Prostate gland (tissue), 2 donors: ENCODE data around the gene PC. TPM values are rescaled to one million over a fixed set of nuclear protein-coding genes. Genes with fewer than 3 reads are reported as not detected.

Experiments
- DNase-seq: peaks from one replicate; pipeline ENCODE4 v3.0.0-alpha.2; 2019; ENCODE audit warnings: low spot score
- H3K27ac ChIP-seq, 2 donors: fragments of 200-600 bp; sonication (generic); 2 replicates each; pipeline ENCODE4 v1.5.1; 2017 to 2019
- H3K27me3 ChIP-seq: fragments of 200-600 bp; sonication (generic); replicated peaks from 2 replicates; pipeline ENCODE4 v1.5.1; 2019; ENCODE audit not compliant: insufficient read depth
- H3K36me3 ChIP-seq, 2 donors: fragments of 200-600 bp; sonication (generic); 1 replicate in 1 of 2; 2 replicates in 1 of 2; pipeline versions ENCODE4 v1.5.1 to v1.8.1; 2017 to 2019
- H3K4me1 ChIP-seq: fragments of 200-600 bp; sonication (generic); replicated peaks from 2 replicates; pipeline ENCODE4 v1.5.1; 2019
- H3K4me3 ChIP-seq, 2 donors: fragments of 200-600 bp; sonication (generic); 2 replicates each; pipeline ENCODE4 v1.5.1; 2017 to 2019
- H3K9me3 ChIP-seq: fragments of 200-600 bp; sonication (generic); 2 replicates; pipeline ENCODE4 v1.5.1; 2017
- POLR2A ChIP-seq: fragments of 450-650 bp; IDR thresholded peaks from one replicate; pipeline ENCODE4 v1.6.1; 2016; ENCODE audit warnings: antibody characterized with exemption, mild to moderate bottlenecking
- POLR2AphosphoS5 ChIP-seq: sonication (generic); formaldehyde crosslinking; IDR thresholded peaks from one replicate; pipeline ENCODE4 v1.6.1; 2017; ENCODE audit warnings: antibody characterized with exemption
- WGBS: methylation state at CpG from one replicate; pipeline ENCODE4 v1.1.5; 2018; 5-methylcytosine and 5-hydroxymethylcytosine counted together
- intact Hi-C: fragments of 100-400 bp; cut with DNase I; formaldehyde crosslinking; loops from one replicate; pipeline ENCODE4 v1.14.2; 2022
- total RNA-seq, 2 donors: library from RNA; depleted of rRNA; stranded (reverse); fragments of >200 nt; gene quantifications; one replicate each; pipeline ENCODE4 v1.1.0, GENCODE V29; 2016
- TF ChIP-seq, protein P1 (sequence below), 4 experiments: fragments of 200-600 bp in 2 of 4; fragments of 450-650 bp in 2 of 4; sonication (generic) in 2 of 4; IDR thresholded peaks; 1 replicate in 3 of 4; 2 replicates in 1 of 4; pipeline ENCODE4 v1.5.1; 2016 to 2019; ENCODE audit warnings: antibody characterized with exemption in 4 of 4, mild to moderate bottlenecking in 2 of 4, moderate library complexity in 2 of 4

The PC gene
- total RNA-seq, 2 donors from 2014 or later: 42.8 to 43.4 TPM

DNA sequence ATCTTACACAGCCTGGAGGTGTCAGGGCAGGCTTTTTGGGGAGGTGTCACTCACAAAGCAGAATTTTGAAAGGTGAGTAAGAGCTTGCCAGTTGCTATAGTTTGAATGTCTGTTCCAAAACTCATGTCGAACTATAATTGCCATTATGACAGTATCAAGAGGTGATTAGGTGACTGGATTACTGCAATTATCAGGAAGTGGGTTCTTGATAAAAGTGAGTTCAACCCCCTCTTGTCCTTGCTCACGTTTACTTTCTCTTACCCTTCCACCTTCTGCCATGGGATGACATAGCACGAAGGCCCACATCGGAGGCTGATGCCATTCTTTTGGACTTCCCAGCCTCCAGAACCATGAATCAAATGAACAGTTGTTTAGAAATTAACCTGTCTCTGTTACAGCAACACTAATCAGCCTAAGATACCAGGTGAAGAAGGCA is 12.2 kb upstream of the PC start:
- no peaks in the 10 kb centered on the region for H3K27me3 ChIP-seq
- no peak overlapping the region for H3K27ac ChIP-seq
- H3K9me3 ChIP-seq: no peaks in the 10 kb centered on the region
- no peak overlapping the region for H3K4me3 ChIP-seq
- no peak for DNase-seq
- WGBS: 90% methylated on average over 4 of the region's 4 CpGs
- no peaks in the 10 kb centered on the region for H3K36me3 ChIP-seq
- H3K4me1 ChIP-seq: no peaks in the 10 kb centered on the region
- intact Hi-C loops: no loop called here
- no peak for TF ChIP-seq POLR2A
- no peak for TF ChIP-seq POLR2AphosphoS5
- TF ChIP-seq, protein P1, sequence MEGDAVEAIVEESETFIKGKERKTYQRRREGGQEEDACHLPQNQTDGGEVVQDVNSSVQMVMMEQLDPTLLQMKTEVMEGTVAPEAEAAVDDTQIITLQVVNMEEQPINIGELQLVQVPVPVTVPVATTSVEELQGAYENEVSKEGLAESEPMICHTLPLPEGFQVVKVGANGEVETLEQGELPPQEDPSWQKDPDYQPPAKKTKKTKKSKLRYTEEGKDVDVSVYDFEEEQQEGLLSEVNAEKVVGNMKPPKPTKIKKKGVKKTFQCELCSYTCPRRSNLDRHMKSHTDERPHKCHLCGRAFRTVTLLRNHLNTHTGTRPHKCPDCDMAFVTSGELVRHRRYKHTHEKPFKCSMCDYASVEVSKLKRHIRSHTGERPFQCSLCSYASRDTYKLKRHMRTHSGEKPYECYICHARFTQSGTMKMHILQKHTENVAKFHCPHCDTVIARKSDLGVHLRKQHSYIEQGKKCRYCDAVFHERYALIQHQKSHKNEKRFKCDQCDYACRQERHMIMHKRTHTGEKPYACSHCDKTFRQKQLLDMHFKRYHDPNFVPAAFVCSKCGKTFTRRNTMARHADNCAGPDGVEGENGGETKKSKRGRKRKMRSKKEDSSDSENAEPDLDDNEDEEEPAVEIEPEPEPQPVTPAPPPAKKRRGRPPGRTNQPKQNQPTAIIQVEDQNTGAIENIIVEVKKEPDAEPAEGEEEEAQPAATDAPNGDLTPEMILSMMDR (IDR thresholded peaks at IDR 0.05): no peak

DNA sequence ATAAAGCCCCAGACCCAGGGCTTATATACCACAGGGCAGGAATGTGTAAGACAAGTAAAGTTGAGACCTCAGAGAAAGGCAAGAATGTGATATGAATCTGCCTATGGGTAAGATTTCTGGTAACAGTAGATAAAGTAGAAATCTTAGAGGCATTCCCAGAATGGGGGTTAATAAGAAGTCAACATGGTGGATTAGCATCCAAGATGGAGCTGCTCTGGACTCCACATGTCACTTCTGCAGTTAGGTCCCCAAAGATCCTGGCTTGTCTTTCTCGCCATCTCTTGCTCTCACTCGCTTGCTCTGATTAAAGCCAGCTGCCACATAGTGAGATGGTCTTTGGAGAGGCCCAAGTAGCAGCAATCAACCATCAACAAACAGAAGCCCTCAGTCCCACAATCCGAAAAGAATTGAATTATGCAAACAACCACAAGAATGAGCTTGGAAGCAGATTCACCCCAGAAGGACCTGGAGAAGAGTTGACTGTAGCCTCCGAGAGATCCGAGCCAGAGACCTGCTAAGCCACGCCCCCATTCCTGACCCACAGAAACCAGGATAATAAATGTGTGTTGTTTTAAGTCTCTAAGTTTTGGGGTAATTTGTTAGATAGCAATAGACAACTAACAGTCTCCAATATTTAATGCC is 11.5 kb upstream of the PC start:
- Histone ChIP-seq H3K27me3 (no peaks in the 10 kb centered on the region), H3K9me3 (no peaks in the 10 kb centered on the region), H3K27ac (no peak overlapping the region), H3K36me3 (no peaks in the 10 kb centered on the region), H3K4me1 (no peaks in the 10 kb centered on the region), H3K4me3 (no peak overlapping the region)
- WGBS: 79% methylated on average over 6 of the region's 6 CpGs
- intact Hi-C loops: no loop called here
- no peak for DNase-seq
- no peak for TF ChIP-seq POLR2A
- TF ChIP-seq, protein P1 (IDR thresholded peaks at IDR 0.05): no peak
- no peak for TF ChIP-seq POLR2AphosphoS5

DNA sequence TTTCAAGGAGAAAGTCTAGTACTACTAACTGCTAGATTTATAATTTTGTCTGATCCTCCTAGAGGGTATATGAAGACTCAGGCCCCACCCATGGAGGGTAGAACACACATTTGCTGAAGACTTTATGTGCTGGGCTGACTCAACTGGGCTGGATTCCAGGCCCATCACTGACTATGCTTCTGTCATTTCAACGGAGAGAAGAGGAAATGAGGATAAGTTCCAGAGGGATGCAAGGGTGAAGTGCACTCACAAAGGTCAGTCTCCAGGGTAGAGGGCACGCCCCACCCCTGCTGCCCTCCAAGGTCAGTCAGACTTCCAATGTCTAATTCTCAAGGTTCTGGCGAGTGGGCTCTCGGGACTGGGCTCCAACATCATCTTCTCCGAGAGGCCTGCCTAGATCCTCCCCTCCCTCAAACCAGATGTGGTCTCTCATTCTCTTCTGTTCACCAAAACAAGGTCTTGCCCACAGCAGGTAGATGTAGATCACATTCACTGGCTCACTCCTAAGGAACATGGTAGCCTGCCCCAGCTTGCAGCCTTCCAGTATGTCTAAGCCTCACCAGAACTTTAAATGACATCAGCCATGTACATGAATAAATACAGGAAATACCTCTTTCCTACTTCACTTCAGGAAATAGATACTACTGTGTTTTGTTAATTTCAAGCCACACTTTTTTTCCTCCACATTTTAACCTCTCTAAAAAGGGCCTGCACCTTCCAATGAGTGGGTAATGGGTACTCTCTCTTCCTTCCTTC is 9.7 kb upstream of the PC start:
- H3K9me3 ChIP-seq: no peaks in the 10 kb centered on the region
- intact Hi-C loops: no loop called here
- TF ChIP-seq POLR2A: no peak
- no peak for TF ChIP-seq POLR2AphosphoS5
- TF ChIP-seq, protein P1 (IDR thresholded peaks at IDR 0.05): no peak
- WGBS: 76% methylated on average over 5 of the region's 5 CpGs
- no peaks in the 10 kb centered on the region for H3K4me1 ChIP-seq
- no peak overlapping the region for H3K27ac ChIP-seq
- no peak overlapping the region for H3K4me3 ChIP-seq
- H3K36me3 ChIP-seq: no peaks in the 10 kb centered on the region
- H3K27me3 ChIP-seq: no peaks in the 10 kb centered on the region
- DNase-seq: no peak

DNA sequence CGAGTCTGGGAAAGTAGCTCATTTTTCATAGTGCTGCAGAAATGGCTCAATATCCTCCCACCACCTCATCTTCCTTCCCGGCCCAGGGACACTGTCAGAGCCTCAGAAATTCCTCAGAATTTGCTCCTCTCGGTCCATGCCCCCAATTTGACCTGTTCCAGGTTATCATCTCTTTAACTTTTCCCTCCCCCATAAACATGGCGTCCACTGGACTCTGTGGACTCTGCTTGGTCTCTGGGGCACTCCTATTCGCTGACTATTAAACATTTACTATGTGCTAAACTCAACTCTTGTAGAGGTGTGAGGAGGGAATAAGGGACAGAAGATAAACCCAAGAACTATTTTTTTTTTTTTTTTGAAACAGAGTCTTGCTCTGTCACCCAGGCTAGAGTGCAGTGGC is 8.2 kb upstream of the PC start:
- intact Hi-C loops: no loop called here
- no peak overlapping the region for H3K27ac ChIP-seq
- TF ChIP-seq POLR2AphosphoS5 (no peak), POLR2A (no peak)
- TF ChIP-seq, protein P1 (IDR thresholded peaks at IDR 0.05): no peak
- DNase-seq: no peak
- no peaks in the 10 kb centered on the region for H3K36me3 ChIP-seq
- H3K4me3 ChIP-seq: no peak overlapping the region
- no peaks in the 10 kb centered on the region for H3K4me1 ChIP-seq
- no peaks in the 10 kb centered on the region for H3K9me3 ChIP-seq
- WGBS: 78% methylated on average over 5 of the region's 5 CpGs
- H3K27me3 ChIP-seq: no peaks in the 10 kb centered on the region
